Stimulated activated CD8-positive, alpha-beta memory T cell treated with anti-CD3 and anti-CD28 coated beads, Interleukin-4, amount 100 ng/mL, for 24 hours (primary cell): ENCODE measurements around the gene PLPPR2.
"Not testable (repeated sequence)": the region's sequence is repeated elsewhere in the genome, so short reads cannot be mapped to it uniquely, and the experiment has no call there.

Experiments
- DNase-seq: peaks from one replicate; pipeline ENCODE4 v3.0.0-alpha.2; 2020; ENCODE audit warnings: low read depth

The PLPPR2 gene

GRCh38 chr19:11370744-11371143 is 15.5 kb downstream of the PLPPR2 start:
- DNase-seq: no peak

- DNase-seq: no peak
These were observed 18.1 kb downstream of the PLPPR2 start for GRCh38 chr19:11373166-11373884.

- no peak for DNase-seq
These were observed 18.7 kb downstream of the PLPPR2 start for GRCh38 chr19:11373885-11374432.

GRCh38 chr19:11374433-11375142 is 19.4 kb downstream of the PLPPR2 start, which contains the start of gene SWSAP1:
Gene SWSAP1, plus strand, starts transcription at chr19:11374666. Its CDS starts 15 bp downstream, at chr19:11374681.
- DNase-seq: peak; percentile 94

- peak; percentile 46 for DNase-seq
These were observed 20.1 kb downstream of the PLPPR2 start for GRCh38 chr19:11375143-11375948.

GRCh38 chr19:11377237-11377636 is 22.0 kb downstream of the PLPPR2 start:
- DNase-seq: no peak

GRCh38 chr19:11377756-11378155 is 22.5 kb downstream of the PLPPR2 start:
- no peak for DNase-seq

GRCh38 chr19:11378319-11379189 is 23.3 kb downstream of the PLPPR2 start:
- no peak for DNase-seq

- DNase-seq: not testable (repeated sequence)
These were observed 24.1 kb downstream of the PLPPR2 start for GRCh38 chr19:11379269-11379845.

- no peak for DNase-seq
These were observed 24.7 kb downstream of the PLPPR2 start for GRCh38 chr19:11379857-11380350.

GRCh38 chr19:11380653-11381537 is 25.7 kb downstream of the PLPPR2 start:
- peak; percentile 87 for DNase-seq

- no peak for DNase-seq
These were observed 27.9 kb downstream of the PLPPR2 start for GRCh38 chr19:11382898-11383705.

- no peak for DNase-seq
These were observed 28.4 kb downstream of the PLPPR2 start for GRCh38 chr19:11383706-11384048.

- no peak for DNase-seq
These were observed 29.5 kb downstream of the PLPPR2 start for GRCh38 chr19:11384778-11385129.

GRCh38 chr19:11387162-11388034 is 32.2 kb downstream of the PLPPR2 start:
- no peak for DNase-seq

GRCh38 chr19:11390359-11390758 is 35.1 kb downstream of the PLPPR2 start:
- DNase-seq: no peak

GRCh38 chr19:11390933-11391680 is 35.9 kb downstream of the PLPPR2 start:
- no peak for DNase-seq
